HepG2 (cell line): ENCODE measurements around the gene MSS51. TPM values are rescaled to one million over a fixed set of nuclear protein-coding genes. Genes with fewer than 3 reads are reported as not detected.
A peak's percentile ranks its signal among the peaks of the same experiment; 100 is the strongest.

ENCODE experiments used
- ARNTL ChIP-seq: sonication (generic); formaldehyde crosslinking; IDR thresholded peaks from 2 replicates; pipeline ENCODE4 v1.4.0; 2020; ENCODE audit warnings: mild to moderate bottlenecking, missing genetic modification reagents
- ATRX ChIP-seq: sonication (generic); formaldehyde crosslinking; IDR thresholded peaks from 2 replicates; pipeline ENCODE4 v1.4.0; 2020; ENCODE audit warnings: missing genetic modification reagents, borderline replicate concordance
- BORCS8-MEF2B ChIP-seq: sonication (generic); formaldehyde crosslinking; IDR thresholded peaks from 2 replicates; pipeline ENCODE4 v1.8.0; 2022; ENCODE audit warnings: mild to moderate bottlenecking, missing genetic modification reagents
- CENPT ChIP-seq: sonication (generic); formaldehyde crosslinking; IDR thresholded peaks from 2 replicates; pipeline ENCODE4 v1.8.0; 2022; ENCODE audit warnings: low read depth, mild to moderate bottlenecking, moderate library complexity, missing genetic modification reagents
- FOSL2 ChIP-seq: sonication (generic); formaldehyde crosslinking; IDR thresholded peaks from 2 replicates; pipeline ENCODE4 v1.4.0; 2020; ENCODE audit warnings: missing genetic modification reagents
- GTF3A ChIP-seq: sonication (generic); formaldehyde crosslinking; conservative IDR thresholded peaks from 2 replicates; pipeline ENCODE4 v1.4.0; 2020; ENCODE audit warnings: mild to moderate bottlenecking, missing genetic modification reagents
- HIC2 ChIP-seq: sonication (generic); formaldehyde crosslinking; IDR thresholded peaks from 2 replicates; pipeline ENCODE4 v1.9.0; 2022; ENCODE audit warnings: low read depth, missing genetic modification reagents
- IRF9 ChIP-seq: sonication (generic); formaldehyde crosslinking; IDR thresholded peaks from 2 replicates; pipeline ENCODE4 v1.8.0; 2022; ENCODE audit warnings: missing genetic modification reagents, mild to moderate bottlenecking, borderline replicate concordance
- MBD4 ChIP-seq: IDR thresholded peaks from 2 replicates; pipeline ENCODE4 v1.6.1; 2012; ENCODE audit warnings: low read length, inconsistent platforms, borderline replicate concordance
- NR1H2 ChIP-seq: sonication (generic); formaldehyde crosslinking; IDR thresholded peaks from 2 replicates; pipeline ENCODE4 v1.8.1; 2022; ENCODE audit warnings: low read depth, missing genetic modification reagents, borderline replicate concordance
- PITX1 ChIP-seq: sonication (generic); formaldehyde crosslinking; IDR thresholded peaks from 2 replicates; pipeline ENCODE4 v1.5.1; 2020; ENCODE audit warnings: mild to moderate bottlenecking, missing genetic modification reagents
- REL ChIP-seq: sonication (generic); formaldehyde crosslinking; conservative IDR thresholded peaks from 2 replicates; pipeline ENCODE4 v1.8.0; 2022; ENCODE audit warnings: mild to moderate bottlenecking, missing genetic modification reagents, moderate library complexity
- SOX6 ChIP-seq, 2 experiments: fragments of 450-650 bp in 1 of 2; sonication (generic) in 1 of 2; formaldehyde crosslinking in 1 of 2; IDR thresholded peaks; 2 replicates each; pipeline versions ENCODE4 v1.4.0 to v1.6.1; 2017 to 2020; ENCODE audit warnings: antibody characterized with exemption in 1 of 2, mild to moderate bottlenecking in 1 of 2, missing genetic modification reagents in 1 of 2
- SP5 ChIP-seq: IDR thresholded peaks from 2 replicates; pipeline ENCODE4 v1.6.1; 2016; ENCODE audit warnings: low read depth, borderline replicate concordance
- TERF1 ChIP-seq: sonication (generic); formaldehyde crosslinking; IDR thresholded peaks from 2 replicates; pipeline ENCODE4 v1.8.0; 2022; ENCODE audit warnings: mild to moderate bottlenecking, missing genetic modification reagents, moderate library complexity
- ZNF276 ChIP-seq: sonication (generic); formaldehyde crosslinking; IDR thresholded peaks from 2 replicates; pipeline ENCODE4 v1.4.0; 2020; ENCODE audit warnings: mild to moderate bottlenecking, low read depth, missing genetic modification reagents
- ZNF3 ChIP-seq: IDR thresholded peaks from 2 replicates; pipeline ENCODE4 v1.7.0; 2017; ENCODE audit warnings: inconsistent platforms
- ZNF510 ChIP-seq: sonication (generic); formaldehyde crosslinking; IDR thresholded peaks from 2 replicates; pipeline ENCODE4 v1.4.0; 2020; ENCODE audit warnings: low read depth, mild to moderate bottlenecking, missing genetic modification reagents
- ZNF597 ChIP-seq: sonication (generic); formaldehyde crosslinking; IDR thresholded peaks from 2 replicates; pipeline ENCODE4 v1.5.0; 2020; ENCODE audit warnings: missing genetic modification reagents
- ZNF747 ChIP-seq: sonication (generic); formaldehyde crosslinking; IDR thresholded peaks from 2 replicates; pipeline ENCODE4 v1.8.1; 2023; ENCODE audit warnings: missing genetic modification reagents, mild to moderate bottlenecking, borderline replicate concordance
- ZNF75D ChIP-seq: sonication (generic); formaldehyde crosslinking; IDR thresholded peaks from 2 replicates; pipeline ENCODE4 v1.8.1; 2023; ENCODE audit warnings: missing genetic modification reagents, mild to moderate bottlenecking, borderline replicate concordance
- polyA plus RNA-seq, 8 experiments: library from polyadenylated mRNA; depleted of rRNA in 3 of 8; stranded (reverse) in 7 of 8; unstranded in 1 of 8; fragments of >200 nt; fragmentation: Illumina TruSeq in 4 of 8; extraction: Trizol in 4 of 8; gene quantifications; 2 replicates each; pipeline versions ENCODE4 v1.2.1 to v1.2.3, GENCODE V29; 2011 to 2016; ENCODE audit warnings: low read depth in 4 of 8, missing spikeins in 1 of 8, mixed read lengths in 1 of 8; ENCODE audit not compliant: insufficient read depth in 1 of 8
- total RNA-seq, 5 experiments: library from RNA; depleted of rRNA; stranded (reverse); fragments of >200 nt; fragmentation: Illumina TruSeq; extraction: Trizol; gene quantifications; 2 replicates each; pipeline ENCODE4 v1.2.3, GENCODE V29; 2016; ENCODE audit warnings: low read depth in 1 of 5

MSS51 gene
- total and polyA plus RNA-seq, 2 of the 13 experiments (the other 11 are each of a cell fraction or from before 2014, with no cell fraction given), result 0.91 to 2.4 TPM

- TF ChIP-seq PITX1 (CRISPR knock-in tag), result peak; percentile 75
- TF ChIP-seq TERF1, result no peak
- TF ChIP-seq MBD4, result no peak
- TF ChIP-seq ZNF747 (CRISPR knock-in tag), result peak; percentile 90
- no peak for TF ChIP-seq CENPT (CRISPR knock-in tag)
- TF ChIP-seq IRF9, result no peak; the same call in 1 of the 2 replicates
- peak; percentile 72; the same call in 1 of the 2 replicates for TF ChIP-seq ZNF510
- TF ChIP-seq HIC2, result peak; percentile 17; the same call in 1 of the 2 replicates
- peak; percentile 41; the same call in 1 of the 2 replicates for TF ChIP-seq NR1H2 (CRISPR knock-in tag)
- 0 out of 2 replicates have a peak, but pooled peaks have one; percentile 71 for TF ChIP-seq GTF3A (CRISPR knock-in tag)
- no peak for TF ChIP-seq ZNF597
- 0 out of 2 replicates have a peak, but pooled peaks have one; percentile 30 for TF ChIP-seq FOSL2 (CRISPR knock-in tag)
- no peak for TF ChIP-seq ATRX (CRISPR knock-in tag)
- no peak for TF ChIP-seq SOX6 (IDR thresholded peaks at IDR 0.05)
- peak; percentile 77 for TF ChIP-seq SOX6 (CRISPR knock-in tag; IDR thresholded peaks at IDR 0.05)
- TF ChIP-seq ZNF3, result no peak
- TF ChIP-seq BORCS8-MEF2B (CRISPR knock-in tag), result peak; percentile 74
- no peak; the same call in 1 of the 2 replicates for TF ChIP-seq SP5 (CRISPR knock-in tag)
- 0 out of 2 replicates have a peak, but pooled peaks have one; percentile 56 for TF ChIP-seq REL (CRISPR knock-in tag)
- TF ChIP-seq ZNF75D (CRISPR knock-in tag), result no peak
- peak; percentile 39; the same call in 1 of the 2 replicates for TF ChIP-seq ARNTL
- TF ChIP-seq ZNF276 (CRISPR knock-in tag), result 0 out of 2 replicates have a peak, but pooled peaks have one; percentile 44
Measured at GRCh38 chr10:73413528-73414229, 19.7 kb downstream of the MSS51 start, which contains the start of gene ANXA7 (continued).
